ENCODE measurements around the gene BSND. TPM values are rescaled to one million over a fixed set of nuclear protein-coding genes. Genes with fewer than 3 reads are reported as not detected.

The BSND gene
- total RNA-seq, 1 experiment from 2014 or later: 0.17 TPM

GRCh38 chr1:55048453-55049270, 49.9 kb downstream of the BSND start:
- no peak overlapping the region for H3K56ac ChIP-seq (ENCODE audit: insufficient read length, low read depth, low read length)
- Mint-ChIP-seq H3K4me1 (peaks cover 0 to 2% of the 10 kb centered on the region in 2 experiments; a peak in 1 of 4 replicates), H3K27ac (peak overlapping the region; percentile 29 to 93 (median 40); a peak in 4 of 7 replicates), H3K36me3 (ENCODE audit: insufficient read depth in 1 of 3, low read depth in 3 of 3) (peaks cover 16 to 56% (median 23%) of the 10 kb centered on the region in 3 experiments; a peak in 6 of 7 replicates), H3K27me3 (ENCODE audit: low read depth) (no peaks in the 10 kb centered on the region), H3K4me3 (no peak overlapping the region), H3K9me3 (no peaks in the 10 kb centered on the region)
- no peak overlapping the region for H2BK15ac ChIP-seq (ENCODE audit: low read depth, low read length)
- H4K20me1 ChIP-seq (ENCODE audit: control insufficient read depth, insufficient read depth, insufficient read length): peaks cover 2% of the 10 kb centered on the region
- no peaks in the 10 kb centered on the region for H3K23me2 ChIP-seq (ENCODE audit: insufficient read length, low read depth, low read length, poor library complexity, severe bottlenecking)
- no peak overlapping the region for H3T11ph ChIP-seq (ENCODE audit: low read length)
- H3K79me1 ChIP-seq (ENCODE audit: insufficient read depth, low read depth, low read length, poor library complexity, severe bottlenecking): no peaks in the 10 kb centered on the region
- H2BK5ac ChIP-seq (ENCODE audit: insufficient read length, low read length): no peak overlapping the region
- H2AFZ ChIP-seq (ENCODE audit: low read length): no peak overlapping the region
- no peak overlapping the region for H3K14ac ChIP-seq (ENCODE audit: insufficient read depth, low read length)
- TF ChIP-seq, protein P1, sequence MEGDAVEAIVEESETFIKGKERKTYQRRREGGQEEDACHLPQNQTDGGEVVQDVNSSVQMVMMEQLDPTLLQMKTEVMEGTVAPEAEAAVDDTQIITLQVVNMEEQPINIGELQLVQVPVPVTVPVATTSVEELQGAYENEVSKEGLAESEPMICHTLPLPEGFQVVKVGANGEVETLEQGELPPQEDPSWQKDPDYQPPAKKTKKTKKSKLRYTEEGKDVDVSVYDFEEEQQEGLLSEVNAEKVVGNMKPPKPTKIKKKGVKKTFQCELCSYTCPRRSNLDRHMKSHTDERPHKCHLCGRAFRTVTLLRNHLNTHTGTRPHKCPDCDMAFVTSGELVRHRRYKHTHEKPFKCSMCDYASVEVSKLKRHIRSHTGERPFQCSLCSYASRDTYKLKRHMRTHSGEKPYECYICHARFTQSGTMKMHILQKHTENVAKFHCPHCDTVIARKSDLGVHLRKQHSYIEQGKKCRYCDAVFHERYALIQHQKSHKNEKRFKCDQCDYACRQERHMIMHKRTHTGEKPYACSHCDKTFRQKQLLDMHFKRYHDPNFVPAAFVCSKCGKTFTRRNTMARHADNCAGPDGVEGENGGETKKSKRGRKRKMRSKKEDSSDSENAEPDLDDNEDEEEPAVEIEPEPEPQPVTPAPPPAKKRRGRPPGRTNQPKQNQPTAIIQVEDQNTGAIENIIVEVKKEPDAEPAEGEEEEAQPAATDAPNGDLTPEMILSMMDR (conservative IDR thresholded peaks at IDR 0.05): no peak
- no peaks in the 10 kb centered on the region for H3K4me1 ChIP-seq (ENCODE audit: insufficient read depth, low read length)
- H3K9ac ChIP-seq (ENCODE audit: extremely low read depth, insufficient read length, low read length): no peak overlapping the region
- no peak overlapping the region for H4K8ac ChIP-seq (replicated peaks; ENCODE audit: insufficient read length, low read depth, low read length)
- DNase-seq: no peak
- no peak overlapping the region for H2BK120ac ChIP-seq (ENCODE audit: low read depth, low read length, poor library complexity, severe bottlenecking)
- H3K9me3 ChIP-seq (ENCODE audit: control insufficient read depth, low read depth, low read length): no peaks in the 10 kb centered on the region
- H2BK20ac ChIP-seq (ENCODE audit: low read depth, low read length, poor library complexity, severe bottlenecking): no peak overlapping the region
- no peak overlapping the region for H2BK12ac ChIP-seq (ENCODE audit: insufficient read length, low read depth, low read length)
- no peak overlapping the region for H4K91ac ChIP-seq (ENCODE audit: insufficient read length, low read depth, low read length)
- H3K79me2 ChIP-seq (ENCODE audit: insufficient read depth, low read length): peaks cover under 1% of the 10 kb centered on the region; the same call in 1 of the 2 replicates
- WGBS (ENCODE audit: extremely low coverage, insufficient read length, low lambda C conversion rate): no CpG with 5 or more reads among the region's 11 CpGs
- H3K23ac ChIP-seq (ENCODE audit: insufficient read length, low read depth, low read length): no peak overlapping the region
- H3K27me3 ChIP-seq (ENCODE audit: insufficient read depth, low read length): no peaks in the 10 kb centered on the region
- H3K27ac ChIP-seq (ENCODE audit: insufficient read length, low read depth, low read length): no peak overlapping the region
- H3K4ac ChIP-seq (ENCODE audit: low read depth, low read length): no peak overlapping the region
- H3K18ac ChIP-seq (ENCODE audit: insufficient read length, low read depth, low read length): no peak overlapping the region
- no peak overlapping the region for H4K5ac ChIP-seq (ENCODE audit: insufficient read length, low read depth, low read length)
- no peak overlapping the region for H2AK5ac ChIP-seq (ENCODE audit: insufficient read length, low read length)
- H3K4me2 ChIP-seq (ENCODE audit: insufficient read depth, insufficient read length, low read length): no peak overlapping the region
